ENCODE measurements around the gene NARS2.
"Not testable (repeated sequence)": the region's sequence is repeated elsewhere in the genome, so short reads cannot be mapped to it uniquely, and the experiment has no call there.

The NARS2 gene

DNA sequence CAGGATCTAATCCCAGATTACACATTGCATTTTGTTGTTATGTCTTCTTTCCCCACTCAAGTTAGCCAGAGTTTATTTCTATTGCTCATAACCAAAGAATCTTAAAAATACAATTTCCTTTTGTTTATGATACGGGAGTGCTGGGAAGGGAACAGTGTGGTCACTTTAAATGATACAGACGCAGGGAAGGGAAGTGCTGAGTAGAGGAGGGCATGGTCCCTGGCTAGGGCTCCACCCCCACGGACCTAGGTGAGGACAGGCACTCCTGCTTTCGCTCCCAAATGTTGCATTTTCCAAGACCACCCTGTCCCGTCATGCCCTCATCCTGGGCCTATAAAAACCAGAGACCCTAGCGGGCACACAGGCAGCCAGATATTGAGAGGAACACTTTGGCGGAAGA, 30.6 kb upstream of the NARS2 start:
- H4K20me1 ChIP-seq, result no peaks in the 10 kb centered on the region
- H3K27me3 ChIP-seq, result no peaks in the 10 kb centered on the region
- no peaks in the 10 kb centered on the region for H3K4me1 ChIP-seq
- H3K9ac ChIP-seq, result no peak overlapping the region
- no peak overlapping the region for H3K4me3 ChIP-seq
- TF ChIP-seq Cebpa-rat (IDR thresholded peaks at IDR 0.05), result no peak
- no peaks in the 10 kb centered on the region for H3K36me3 ChIP-seq
- no peaks in the 10 kb centered on the region; the same call in 1 of the 2 replicates for H3K9me3 ChIP-seq
- no peak overlapping the region for H3K27ac ChIP-seq
- no peak overlapping the region for H3K4me2 ChIP-seq

DNA sequence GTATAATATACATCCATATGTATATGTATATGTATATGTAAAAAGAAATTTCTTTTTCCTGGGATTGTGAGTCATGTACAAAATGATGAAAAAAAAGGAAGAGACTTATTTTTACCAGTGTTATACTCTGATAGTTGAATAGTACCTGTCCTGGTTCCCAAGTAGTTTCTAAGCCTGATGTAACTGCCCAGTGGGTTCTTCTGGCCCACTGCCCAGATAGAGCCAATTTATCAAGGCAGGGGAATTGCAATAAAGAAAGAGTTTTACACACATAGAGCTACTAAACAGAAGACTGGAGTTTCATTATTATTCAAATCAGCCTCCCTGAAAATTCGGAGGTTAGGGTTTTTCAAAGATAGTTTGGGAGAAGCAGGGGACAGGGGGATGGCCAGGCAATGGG, 29.1 kb upstream of the NARS2 start:
- no peak for TF ChIP-seq Cebpa-rat (IDR thresholded peaks at IDR 0.05)

DNA sequence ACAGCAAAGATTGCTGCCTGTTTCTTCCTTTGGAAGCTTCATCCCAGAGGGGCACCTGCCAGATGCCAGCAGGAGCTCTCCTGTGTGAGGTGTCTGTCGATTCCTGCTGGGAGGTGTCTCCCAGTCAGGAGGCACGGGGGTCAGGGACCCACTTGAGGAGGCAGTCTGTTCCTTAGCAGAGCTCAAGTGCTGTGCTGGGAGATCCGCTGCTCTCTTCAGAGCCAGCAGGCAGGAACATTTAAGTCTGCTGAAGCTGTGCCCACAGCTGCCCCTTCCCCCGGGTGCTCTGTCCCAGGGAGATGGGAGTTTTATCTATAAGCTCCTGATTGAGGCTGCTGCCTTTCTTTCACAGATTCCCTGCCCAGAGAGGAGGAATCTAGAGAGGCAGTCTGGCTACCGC, 28.1 kb upstream of the NARS2 start:
- H3K4me2 ChIP-seq, H3K4me3 ChIP-seq, H3K27me3 ChIP-seq, H3K9me3 ChIP-seq, H3K9ac ChIP-seq, H4K20me1 ChIP-seq, H3K27ac ChIP-seq, H3K36me3 ChIP-seq, H3K4me1 ChIP-seq: not testable (repeated sequence)

More for the DNA sequence above, 29.1 kb upstream of the NARS2 start:
- H3K4me1 ChIP-seq, result no peaks in the 10 kb centered on the region
- no peaks in the 10 kb centered on the region; the same call in 1 of the 2 replicates for H3K9me3 ChIP-seq
- no peaks in the 10 kb centered on the region for H4K20me1 ChIP-seq
- no peak overlapping the region for H3K4me2 ChIP-seq
- no peak overlapping the region for H3K27ac ChIP-seq
- no peaks in the 10 kb centered on the region for H3K36me3 ChIP-seq
- H3K27me3 ChIP-seq, result no peaks in the 10 kb centered on the region
- no peak overlapping the region for H3K9ac ChIP-seq
- no peak overlapping the region for H3K4me3 ChIP-seq

DNA sequence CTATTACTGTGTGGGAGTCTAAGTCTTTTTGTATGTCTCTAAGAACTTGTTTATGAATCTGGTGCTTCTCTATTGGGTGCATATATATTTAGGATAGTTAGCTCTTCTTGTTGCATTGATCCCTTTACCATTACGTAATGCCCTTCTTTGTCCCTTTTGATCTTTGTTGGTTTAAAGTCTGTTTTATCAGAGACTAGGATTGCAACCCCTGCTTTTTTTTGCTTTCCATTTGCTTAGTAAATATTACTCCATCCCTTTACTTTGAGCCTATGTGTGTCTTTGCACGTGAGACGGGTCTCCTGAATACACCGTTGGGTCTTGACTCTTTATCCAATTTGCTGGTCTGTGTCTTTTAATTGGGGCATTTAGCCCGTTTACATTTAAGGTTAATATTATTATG, 26.4 kb upstream of the NARS2 start:
- not testable (repeated sequence) for H4K20me1 ChIP-seq, H3K9ac ChIP-seq, H3K4me3 ChIP-seq, H3K4me2 ChIP-seq, H3K9me3 ChIP-seq, H3K27me3 ChIP-seq, H3K36me3 ChIP-seq, H3K4me1 ChIP-seq, H3K27ac ChIP-seq

DNA sequence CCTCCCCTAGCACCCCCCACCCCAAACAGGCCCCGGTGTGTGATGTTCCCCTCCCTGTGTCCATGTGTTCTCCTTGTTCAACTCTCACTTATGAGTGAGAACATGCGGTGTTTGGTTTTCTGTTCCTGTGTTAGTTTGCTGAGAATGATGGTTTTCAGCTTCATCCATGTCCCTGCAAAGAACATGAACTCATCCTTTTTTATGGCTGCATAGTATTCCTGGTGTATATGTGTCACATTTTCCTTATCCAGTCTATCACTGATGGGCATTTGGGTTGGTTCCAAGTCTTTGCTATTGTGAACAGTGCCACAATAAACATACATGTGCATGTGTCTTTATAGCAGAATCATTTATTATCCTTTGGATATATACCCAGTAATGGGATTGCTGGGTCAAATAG, 22.9 kb upstream of the NARS2 start:
- H3K9me3 ChIP-seq, H3K27ac ChIP-seq, H3K27me3 ChIP-seq, H3K4me1 ChIP-seq, H3K36me3 ChIP-seq, H3K4me3 ChIP-seq, H4K20me1 ChIP-seq, H3K9ac ChIP-seq, H3K4me2 ChIP-seq: not testable (repeated sequence)

DNA sequence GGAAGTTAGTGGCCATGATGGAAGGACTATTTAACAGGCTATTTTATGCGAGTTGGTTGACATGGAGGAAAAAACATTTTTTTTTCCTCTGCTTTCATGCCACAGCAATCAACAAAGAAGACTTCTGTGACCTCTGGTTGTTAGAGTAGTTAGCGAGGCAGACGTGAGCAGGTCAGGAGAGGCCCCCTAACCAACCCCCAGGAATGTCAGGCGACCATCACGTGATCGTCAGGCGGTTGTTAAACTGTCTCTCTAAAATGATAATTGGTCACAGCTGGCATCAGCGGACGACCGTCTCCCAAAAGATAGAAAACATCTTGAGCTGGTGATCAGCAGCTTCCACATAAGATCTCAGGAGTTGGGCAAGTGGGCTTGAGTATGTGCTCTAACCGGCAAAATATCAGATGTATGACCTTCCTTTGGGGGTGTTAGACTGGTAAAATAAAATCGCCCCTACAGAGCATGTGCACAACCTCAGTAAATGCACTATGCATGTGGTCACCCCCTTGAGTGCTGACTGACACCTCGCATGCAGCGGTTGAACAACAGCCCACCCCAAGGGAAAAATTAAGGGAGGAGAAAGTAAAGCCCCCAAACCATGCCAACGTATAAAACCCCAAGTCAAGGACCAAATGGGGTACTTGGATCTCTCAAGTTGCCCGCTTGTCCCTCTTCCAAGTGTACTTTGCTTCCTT, 20.9 kb upstream of the NARS2 start:
- no peak overlapping the region for H3K4me3 ChIP-seq
- no peaks in the 10 kb centered on the region for H4K20me1 ChIP-seq

DNA sequence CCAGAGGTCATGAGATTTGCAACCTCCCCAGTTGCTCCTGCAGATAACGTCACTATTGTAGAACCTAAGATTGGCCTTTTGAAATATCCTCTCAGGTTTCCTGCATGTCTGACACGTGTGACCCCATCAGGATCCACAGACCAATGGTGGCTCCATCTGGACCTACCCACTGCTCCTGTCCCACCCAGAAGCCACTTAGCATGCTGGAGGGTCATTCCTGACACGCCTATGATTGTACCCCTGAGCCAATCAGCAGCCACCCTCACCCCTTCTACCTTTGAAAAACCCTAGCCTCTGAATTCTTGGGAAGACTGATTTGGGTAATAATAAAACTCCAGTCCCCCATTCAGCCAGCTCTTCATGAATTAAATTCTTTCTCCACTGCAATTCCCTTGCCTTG, 20.1 kb upstream of the NARS2 start:
- no peaks in the 10 kb centered on the region for H4K20me1 ChIP-seq
- no peaks in the 10 kb centered on the region for H3K9me3 ChIP-seq
- H3K27me3 ChIP-seq, result no peaks in the 10 kb centered on the region
- H3K4me1 ChIP-seq, result no peaks in the 10 kb centered on the region
- no peak overlapping the region for H3K27ac ChIP-seq
- H3K36me3 ChIP-seq, result no peaks in the 10 kb centered on the region
- H3K9ac ChIP-seq, result no peak overlapping the region
- no peak overlapping the region for H3K4me3 ChIP-seq
- TF ChIP-seq Cebpa-rat (IDR thresholded peaks at IDR 0.05), result no peak
- no peak overlapping the region for H3K4me2 ChIP-seq

More for the DNA sequence above, 20.9 kb upstream of the NARS2 start:
- Histone ChIP-seq H3K27ac (no peak overlapping the region), H3K4me1 (no peaks in the 10 kb centered on the region), H3K27me3 (no peaks in the 10 kb centered on the region), H3K4me2 (no peak overlapping the region), H3K9me3 (no peaks in the 10 kb centered on the region), H3K36me3 (no peaks in the 10 kb centered on the region), H3K9ac (no peak overlapping the region)
- no peak for TF ChIP-seq Cebpa-rat (IDR thresholded peaks at IDR 0.05)

DNA sequence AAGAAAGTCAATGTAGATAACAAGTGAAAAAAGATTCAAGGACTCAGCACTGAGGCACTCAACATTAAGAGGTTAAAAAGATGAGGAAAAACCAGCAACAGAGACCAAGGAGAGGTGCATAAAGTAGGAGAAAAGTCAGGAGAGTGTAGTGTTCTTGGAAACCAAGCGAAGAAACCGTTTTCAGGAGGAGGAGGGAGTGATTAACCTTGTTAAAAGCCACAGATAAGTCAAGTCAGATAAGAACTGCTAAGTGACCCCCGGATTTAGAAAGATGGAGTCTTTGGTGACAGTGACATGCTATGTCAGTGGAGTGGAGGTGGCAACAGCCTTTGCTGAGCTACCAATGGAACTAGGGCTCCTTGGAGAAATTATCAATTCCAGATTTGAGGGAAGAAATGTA, 13.9 kb upstream of the NARS2 start:
- Histone ChIP-seq H3K36me3 (no peaks in the 10 kb centered on the region), H3K4me1 (no peaks in the 10 kb centered on the region), H3K27me3 (no peaks in the 10 kb centered on the region), H3K4me2 (no peak overlapping the region), H4K20me1 (no peaks in the 10 kb centered on the region), H3K9ac (no peak overlapping the region), H3K27ac (no peak overlapping the region), H3K4me3 (no peak overlapping the region), H3K9me3 (peaks cover 14% of the 10 kb centered on the region)
- no peak for TF ChIP-seq Cebpa-rat (IDR thresholded peaks at IDR 0.05)

DNA sequence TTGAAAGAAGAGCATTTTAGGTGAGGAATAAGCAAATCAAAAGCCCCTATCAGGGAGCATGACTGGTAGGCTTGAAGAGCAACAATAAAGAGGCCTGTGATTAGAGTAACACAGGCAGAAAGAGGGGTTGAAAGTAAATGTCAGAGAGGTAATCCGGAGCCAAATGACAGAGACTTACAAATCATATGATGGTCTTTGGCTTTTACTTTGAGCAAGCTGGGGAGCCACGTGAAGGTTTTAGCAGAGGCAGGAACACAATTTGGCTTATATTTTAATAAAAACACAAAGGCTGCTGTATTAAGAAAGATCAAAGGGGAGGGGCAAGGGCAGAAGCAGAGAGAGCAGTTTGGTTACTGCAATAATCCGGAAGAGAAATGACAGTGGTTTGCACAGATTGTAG, 12.8 kb upstream of the NARS2 start:
- no peaks in the 10 kb centered on the region for H3K4me1 ChIP-seq
- no peak overlapping the region for H3K4me2 ChIP-seq
- no peaks in the 10 kb centered on the region for H4K20me1 ChIP-seq
- peaks cover 25% of the 10 kb centered on the region for H3K9me3 ChIP-seq
- no peak overlapping the region for H3K4me3 ChIP-seq
- no peak for TF ChIP-seq Cebpa-rat (IDR thresholded peaks at IDR 0.05)
- no peak overlapping the region for H3K27ac ChIP-seq
- H3K27me3 ChIP-seq, result no peaks in the 10 kb centered on the region
- H3K36me3 ChIP-seq, result no peaks in the 10 kb centered on the region
- no peak overlapping the region for H3K9ac ChIP-seq

DNA sequence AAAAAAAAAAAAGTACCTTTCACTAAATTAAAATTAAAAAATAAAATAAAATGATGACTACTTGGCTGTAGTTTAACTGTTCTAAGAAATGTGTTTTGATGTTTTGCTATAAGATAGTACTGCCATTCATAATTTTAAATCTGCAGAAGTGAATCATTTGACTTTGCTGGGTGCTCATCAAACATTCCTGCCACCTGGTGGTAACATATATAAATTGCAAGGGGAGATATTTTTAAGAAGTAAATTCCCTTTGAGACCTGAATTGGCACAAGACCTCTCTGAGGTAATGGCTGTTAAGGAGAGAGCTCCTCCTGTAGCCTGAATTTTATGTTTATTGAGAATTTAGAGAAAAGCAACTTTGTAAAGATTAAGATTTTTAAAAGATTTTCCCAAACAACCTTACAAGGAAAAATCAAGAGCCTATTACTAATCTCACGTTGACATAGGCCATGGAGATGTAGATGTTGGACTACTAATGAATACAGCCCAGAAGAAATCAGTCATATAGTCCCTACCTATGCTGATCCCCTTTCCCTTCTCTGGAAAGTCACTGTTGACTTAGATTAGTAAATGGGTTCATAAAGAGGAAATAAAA, 11.9 kb upstream of the NARS2 start:
- Histone ChIP-seq H3K4me3 (no peak overlapping the region), H3K9ac (no peak overlapping the region), H3K27ac (no peak overlapping the region), H3K4me1 (no peaks in the 10 kb centered on the region), H3K4me2 (no peak overlapping the region), H3K9me3 (peaks cover 26% of the 10 kb centered on the region), H3K36me3 (no peaks in the 10 kb centered on the region), H3K27me3 (no peaks in the 10 kb centered on the region), H4K20me1 (no peaks in the 10 kb centered on the region)
- no peak for TF ChIP-seq Cebpa-rat (IDR thresholded peaks at IDR 0.05)

DNA sequence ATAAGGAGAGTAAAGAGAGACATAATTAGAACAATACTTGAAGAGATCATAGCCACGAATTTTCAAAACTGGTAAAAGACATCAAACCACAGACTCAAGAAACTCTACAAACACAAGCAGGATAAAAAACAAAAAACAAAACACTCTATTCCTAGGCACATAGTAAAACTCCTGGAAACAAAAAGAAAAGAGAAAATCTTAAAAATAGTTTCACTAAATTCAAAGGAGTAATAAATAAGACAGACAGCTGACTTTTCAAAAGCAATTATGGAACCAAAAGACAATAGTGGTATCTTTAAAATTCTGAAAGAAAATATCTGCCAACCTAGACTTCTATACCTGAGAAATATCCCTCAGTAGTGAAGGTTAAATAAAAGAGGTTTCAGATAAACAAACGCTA, 9.2 kb upstream of the NARS2 start:
- Histone ChIP-seq H3K27me3 (no peaks in the 10 kb centered on the region), H3K4me3 (no peak overlapping the region), H3K9ac (no peak overlapping the region), H3K4me1 (no peaks in the 10 kb centered on the region), H3K36me3 (no peaks in the 10 kb centered on the region), H3K4me2 (no peak overlapping the region), H4K20me1 (no peaks in the 10 kb centered on the region), H3K27ac (no peak overlapping the region), H3K9me3 (peaks cover 26% of the 10 kb centered on the region)
- no peak for TF ChIP-seq Cebpa-rat (IDR thresholded peaks at IDR 0.05)

Data from BLaER1 (cell line).